Breast epithelium (tissue), 4 donors: ENCODE measurements around the gene PTMS. TPM values are rescaled to one million over a fixed set of nuclear protein-coding genes. Genes with fewer than 3 reads are reported as not detected.

Experiments
- DNase-seq, 2 donors: peaks; one replicate each; pipeline ENCODE4 v3.0.0-alpha.2; 2019; ENCODE audit warnings: low spot score in 2 of 2
- H3K27ac ChIP-seq, 2 donors: fragments of 200-600 bp; sonication (generic) in 1 of 2; one replicate each; pipeline ENCODE4 v1.5.1; 2016 to 2019; ENCODE audit warnings: mild to moderate bottlenecking in 1 of 2
- H3K27me3 ChIP-seq, 2 donors: fragments of 200-600 bp; sonication (generic) in 1 of 2; one replicate each; pipeline versions ENCODE4 v1.5.1 to v1.6.0; 2017 to 2019; ENCODE audit warnings: control low read depth in 1 of 2, mild to moderate bottlenecking in 1 of 2
- H3K36me3 ChIP-seq: fragments of 200-600 bp; one replicate; pipeline ENCODE4 v1.5.1; 2019
- H3K4me1 ChIP-seq, 2 donors: fragments of 200-600 bp; sonication (generic); one replicate each; pipeline ENCODE4 v1.5.1; 2016 to 2019; ENCODE audit warnings: control low read depth in 1 of 2
- H3K4me3 ChIP-seq, 3 donors: fragments of 200-600 bp; sonication (generic); 1 replicate in 2 of 3; 2 replicates in 1 of 3; pipeline ENCODE4 v1.5.1; 2016 to 2019; ENCODE audit warnings: mild to moderate bottlenecking in 3 of 3, moderate library complexity in 2 of 3
- H3K9me3 ChIP-seq, 2 donors: fragments of 200-600 bp; sonication (generic) in 1 of 2; one replicate each; pipeline ENCODE4 v1.5.1; 2016 to 2019; ENCODE audit warnings: control low read depth in 1 of 2
- CTCF ChIP-seq, 3 donors: fragments of 450-650 bp; IDR thresholded peaks; one replicate each; pipeline ENCODE4 v1.5.1; 2016 to 2017; ENCODE audit warnings: antibody characterized with exemption in 3 of 3, mild to moderate bottlenecking in 3 of 3, moderate library complexity in 3 of 3
- POLR2A ChIP-seq: fragments of 450-650 bp; IDR thresholded peaks from one replicate; pipeline ENCODE4 v1.6.1; 2016; ENCODE audit warnings: antibody characterized with exemption, mild to moderate bottlenecking, moderate library complexity
- POLR2AphosphoS5 ChIP-seq, 3 donors: sonication (generic); formaldehyde crosslinking; IDR thresholded peaks; one replicate each; pipeline ENCODE4 v1.6.1; 2017; ENCODE audit warnings: antibody characterized with exemption in 3 of 3
- intact Hi-C: fragments of 100-400 bp; cut with DNase I; formaldehyde crosslinking; loops from one replicate; pipeline ENCODE4 v1.15.1; 2023; ENCODE audit warnings: low total_unique reads
- total RNA-seq, 3 donors: library from RNA; depleted of rRNA; stranded (reverse); fragments of >200 nt; gene quantifications; one replicate each; pipeline ENCODE4 v1.1.0, GENCODE V29; 2016

PTMS gene
- total RNA-seq: 100 to 1,000 TPM in 1 of 3 donors, 10 to 100 TPM in 2; 70.9 to 101 (median 85.8) TPM

GRCh38 chr12:6765634-6766581 is at the start of gene PTMS:
TSS of gene PTMS (plus strand) at chr12:6766363. CDS start at chr12:6766706, 343 bp downstream.
- Histone ChIP-seq H3K27ac (peak within 1 kb of the TSS; percentile 95 to 100), H3K4me1 (peaks cover 11 to 16% of the 10 kb centered on the region in 2 donors), H3K36me3 (no peaks in the 10 kb centered on the region), H3K27me3 (no peaks in the 10 kb centered on the region), H3K9me3 (no peaks in the 10 kb centered on the region), H3K4me3 (peak within 1 kb of the TSS; percentile 75 to 99 (median 77))
- intact Hi-C loops: no loop called here
- DNase-seq: peak; percentile 84 to 90
- TF ChIP-seq POLR2AphosphoS5 (IDR thresholded peaks at IDR 0.05): peak; percentile 48 to 91 (median 49)
- TF ChIP-seq CTCF (IDR thresholded peaks at IDR 0.05): no peak
- peak; percentile 49 for TF ChIP-seq POLR2A

GRCh38 chr12:6716874-6717437 is 49.2 kb upstream of the PTMS start:
- intact Hi-C loops: no loop called here
- no peaks in the 10 kb centered on the region for H3K4me1 ChIP-seq
- H3K4me3 ChIP-seq: no peak overlapping the region
- H3K27ac ChIP-seq: no peak overlapping the region
- TF ChIP-seq CTCF (IDR thresholded peaks at IDR 0.05) (no peak), POLR2AphosphoS5 (IDR thresholded peaks at IDR 0.05) (no peak), POLR2A (no peak)
- no peaks in the 10 kb centered on the region for H3K9me3 ChIP-seq
- H3K27me3 ChIP-seq: peaks cover 0 to 3% of the 10 kb centered on the region in 2 donors
- DNase-seq: no peak
- H3K36me3 ChIP-seq: no peaks in the 10 kb centered on the region

- intact Hi-C loops: loop anchor here (2.0 kb wide), 1 partner anchor 34 kb away; the partner anchor contains the start of gene ZNF384
- Histone ChIP-seq H3K9me3 (no peaks in the 10 kb centered on the region), H3K36me3 (peaks cover 1% of the 10 kb centered on the region), H3K4me3 (no peak overlapping the region), H3K4me1 (peaks cover 6 to 7% of the 10 kb centered on the region in 2 donors), H3K27me3 (no peaks in the 10 kb centered on the region), H3K27ac (no peak overlapping the region)
- TF ChIP-seq CTCF (IDR thresholded peaks at IDR 0.05) (no peak), POLR2AphosphoS5 (IDR thresholded peaks at IDR 0.05) (no peak), POLR2A (no peak)
- DNase-seq: no peak
Observed at GRCh38 chr12:6722863-6723262, 43.3 kb upstream of the PTMS start.

GRCh38 chr12:6723607-6724408 is 42.4 kb upstream of the PTMS start, which contains the start of gene COPS7A:
TSS of gene COPS7A (plus strand) at chr12:6724046. CDS start at chr12:6724657, 611 bp downstream.
- TF ChIP-seq POLR2A (peak; percentile 30), CTCF (IDR thresholded peaks at IDR 0.05) (no peak), POLR2AphosphoS5 (IDR thresholded peaks at IDR 0.05) (peak; percentile 79 to 87 (median 81))
- Histone ChIP-seq H3K4me3 (peak within 1 kb of the TSS; percentile 59 to 74 (median 72)), H3K4me1 (peaks cover 6 to 7% of the 10 kb centered on the region in 2 donors), H3K27me3 (no peaks in the 10 kb centered on the region), H3K36me3 (peaks cover 8% of the 10 kb centered on the region), H3K9me3 (no peaks in the 10 kb centered on the region), H3K27ac (peak within 1 kb of the TSS; percentile 88 to 91)
- intact Hi-C loops: loop anchor here (2.0 kb wide), 1 partner anchor 35 kb away; the partner anchor contains the start of gene ZNF384
- peak; percentile 97 for DNase-seq
